Fibroblast of peridontal ligament (primary cell): Measurements from ENCODE around the gene ACYP1.

Experiments used
- DNase-seq: peaks from one replicate; pipeline ENCODE4 v3.0.0-alpha.2; 2010; ENCODE audit errors: extremely low read depth

The ACYP1 gene

GRCh38 chr14:75040959-75041358 is 22.9 kb downstream of the ACYP1 start:
- DNase-seq = no peak

DNA sequence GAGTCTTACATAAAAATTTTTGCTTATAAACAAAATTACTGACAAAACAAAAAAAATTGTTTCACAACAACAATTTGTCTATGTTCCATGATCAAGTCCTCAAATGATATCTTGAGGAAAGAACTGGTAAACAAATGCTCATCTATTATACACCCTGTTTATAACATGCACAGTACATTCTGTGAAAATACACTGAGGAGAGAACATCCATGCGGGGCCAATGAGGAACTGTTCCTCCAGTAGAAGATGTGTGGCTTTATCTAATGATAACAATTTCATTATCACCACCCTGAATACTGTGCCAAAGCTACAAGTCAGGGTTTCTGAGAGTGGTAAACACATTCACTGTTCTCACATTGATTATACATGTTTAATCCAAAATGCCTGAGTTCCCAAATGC is 23.3 kb downstream of the ACYP1 start:
- DNase-seq = no peak

DNA sequence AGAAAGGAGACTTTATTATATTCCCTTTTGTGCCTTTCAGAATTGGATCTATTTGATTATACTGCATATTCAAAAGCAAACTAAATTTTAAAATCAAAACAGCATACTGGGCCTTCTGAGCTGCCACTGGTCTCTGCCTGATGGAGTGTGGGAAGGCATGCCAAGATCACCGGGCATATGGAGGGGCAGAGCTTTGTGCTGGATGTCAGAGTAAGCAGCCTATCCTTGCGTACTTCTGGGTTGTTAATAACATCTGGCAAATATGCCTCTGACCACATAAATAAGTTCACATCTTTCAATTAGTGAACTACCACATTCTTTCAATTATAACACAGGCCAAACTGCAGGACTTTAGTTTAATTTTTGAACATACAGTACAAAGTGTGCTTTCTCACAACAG is 30.9 kb downstream of the ACYP1 start:
- no peak for DNase-seq

GRCh38 chr14:75030147-75030546 is 33.7 kb downstream of the ACYP1 start:
- DNase-seq = no peak

DNA sequence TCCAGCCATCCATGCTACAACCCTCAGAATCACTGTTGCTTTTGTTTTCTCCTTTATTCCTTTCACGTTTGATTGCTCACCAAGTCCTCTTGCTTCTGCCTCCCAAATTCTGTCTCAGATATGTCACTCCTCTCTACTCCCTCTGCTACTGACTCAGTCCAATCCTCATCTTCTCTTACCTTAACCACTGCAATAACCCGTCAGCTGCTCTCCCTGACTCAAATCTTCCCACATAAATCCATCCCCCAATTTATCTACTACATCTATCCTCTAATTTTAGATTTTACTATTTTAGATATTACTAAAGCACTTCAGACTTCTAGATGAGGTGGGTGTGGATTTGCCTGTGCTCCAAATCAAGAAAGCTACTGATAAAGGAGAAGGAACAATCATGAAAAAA is 37.9 kb downstream of the ACYP1 start:
- no peak for DNase-seq

DNA sequence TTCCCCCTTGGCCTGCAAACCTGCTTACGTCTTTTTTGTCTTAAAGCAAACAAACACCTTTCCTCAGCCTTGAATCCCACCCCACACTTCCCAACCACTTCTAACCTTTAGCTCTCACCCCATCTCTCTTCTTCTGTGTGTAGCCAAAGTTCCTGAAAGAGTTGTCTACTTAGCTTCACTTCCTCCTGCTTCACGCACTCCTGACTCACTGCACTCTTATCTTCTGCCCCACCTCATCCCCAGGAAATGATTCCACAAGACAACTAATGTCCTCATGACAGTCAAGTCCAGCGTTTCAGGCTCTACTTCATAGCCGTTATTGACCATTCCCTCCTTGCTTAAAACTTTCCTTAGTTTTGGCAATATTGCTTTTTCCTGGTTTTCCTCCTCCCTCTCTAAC is 38.7 kb downstream of the ACYP1 start:
- DNase-seq = no peak

- peak; percentile 33 for DNase-seq
Observed at GRCh38 chr14:75023108-75023507, 40.7 kb downstream of the ACYP1 start.

DNA sequence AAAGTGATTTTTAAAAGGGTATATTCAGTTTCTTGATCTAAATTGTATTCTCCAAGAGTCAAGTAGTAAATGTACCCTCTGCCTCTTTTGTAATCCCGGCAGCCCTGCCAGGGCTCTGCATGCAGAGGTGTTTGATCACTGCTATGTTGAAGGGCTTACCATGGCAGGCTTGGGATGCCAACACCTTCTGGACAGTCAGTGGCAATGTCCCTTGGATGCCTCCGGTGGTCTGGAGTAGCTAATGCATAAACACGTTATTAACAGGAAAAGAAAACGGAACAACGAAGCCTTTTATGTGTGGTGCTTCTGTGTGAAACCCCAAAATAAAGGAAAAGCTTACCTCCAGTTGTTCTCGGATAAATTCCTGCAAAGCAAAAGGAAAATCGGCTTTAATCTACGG is 41.2 kb downstream of the ACYP1 start:
- DNase-seq = no peak

DNA sequence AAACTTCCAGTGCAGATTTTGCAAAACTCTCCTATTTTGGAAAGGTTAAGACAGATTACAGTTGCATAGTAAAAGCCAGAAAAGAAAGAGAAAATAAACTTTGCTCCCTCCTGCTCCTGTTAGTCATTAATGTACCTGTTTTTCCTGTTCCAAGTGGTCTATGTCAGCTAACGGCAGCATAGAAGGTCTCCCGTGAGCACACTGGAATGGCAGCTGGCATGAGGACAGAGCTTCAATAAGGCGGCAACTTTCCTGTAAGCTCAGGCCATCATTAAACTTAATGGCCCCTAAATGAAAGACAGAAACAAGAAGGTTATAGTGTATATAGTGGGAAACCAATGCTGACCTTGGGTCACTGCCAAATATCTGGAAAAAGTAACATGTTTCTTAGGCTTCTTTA is 45.1 kb downstream of the ACYP1 start:
- no peak for DNase-seq

DNA sequence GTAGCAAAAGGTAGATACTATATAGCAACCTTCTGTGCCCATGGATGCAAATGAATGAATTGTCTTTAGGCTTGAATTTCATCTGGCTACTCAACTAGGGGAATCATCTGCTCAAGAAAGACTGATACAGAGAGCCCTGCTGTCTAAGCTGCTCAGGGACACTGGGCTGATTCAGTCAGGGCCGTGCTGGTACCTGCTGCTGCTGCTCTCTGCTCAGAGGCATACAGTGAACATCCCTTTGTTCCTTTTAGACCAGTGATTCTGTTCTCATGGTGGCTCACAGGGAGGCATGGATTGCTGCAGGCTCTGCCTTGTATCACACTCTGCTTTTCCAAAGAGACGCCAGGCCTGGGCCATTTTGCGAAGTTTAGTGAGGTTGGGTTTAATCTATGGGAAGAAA is 47.0 kb downstream of the ACYP1 start:
- no peak for DNase-seq

DNA sequence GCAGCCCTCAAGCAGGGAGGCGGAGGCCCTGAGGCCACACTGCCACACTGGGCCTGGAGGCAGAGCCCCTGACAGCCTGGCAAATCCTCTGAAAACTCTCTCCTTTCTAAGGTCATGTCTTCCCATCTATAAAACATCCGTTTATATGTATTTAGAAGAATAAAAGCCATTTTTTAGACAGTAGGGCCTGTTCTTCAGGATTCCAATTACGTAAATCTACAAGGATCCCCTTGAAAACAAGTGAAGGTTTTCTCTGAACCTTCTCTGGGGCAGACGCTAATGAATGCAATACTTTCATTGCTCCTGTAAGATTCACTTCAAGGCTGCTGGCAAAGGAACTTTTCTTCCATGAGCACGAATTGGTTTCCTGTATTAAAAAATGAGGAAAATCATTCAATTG is 48.3 kb downstream of the ACYP1 start:
- no peak for DNase-seq

DNA sequence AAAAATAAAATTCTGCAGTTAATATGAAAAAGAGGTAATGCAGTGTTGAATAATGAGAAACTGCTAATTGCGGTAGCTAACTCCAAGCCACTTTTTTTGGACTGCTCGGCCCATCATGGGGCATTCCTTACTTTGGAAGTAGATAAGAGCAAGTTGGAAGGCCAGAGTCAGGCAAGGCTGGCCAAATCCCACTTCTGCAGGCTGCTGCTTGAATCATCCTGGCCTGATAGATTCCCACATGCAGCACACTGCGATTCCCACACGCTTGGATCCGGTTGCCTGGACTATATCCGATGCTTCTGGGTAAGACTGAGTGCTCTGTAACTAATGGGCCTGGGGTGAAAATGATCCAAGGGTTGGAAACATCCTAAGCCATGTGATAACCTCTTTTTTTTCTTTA is 50.5 kb downstream of the ACYP1 start:
- DNase-seq = no peak

- peak; percentile 90 for DNase-seq
Observed at GRCh38 chr14:75011356-75011994, 52.3 kb downstream of the ACYP1 start.

- DNase-seq = peak; percentile 90
Observed at GRCh38 chr14:75010472-75011093, 53.2 kb downstream of the ACYP1 start.

DNA sequence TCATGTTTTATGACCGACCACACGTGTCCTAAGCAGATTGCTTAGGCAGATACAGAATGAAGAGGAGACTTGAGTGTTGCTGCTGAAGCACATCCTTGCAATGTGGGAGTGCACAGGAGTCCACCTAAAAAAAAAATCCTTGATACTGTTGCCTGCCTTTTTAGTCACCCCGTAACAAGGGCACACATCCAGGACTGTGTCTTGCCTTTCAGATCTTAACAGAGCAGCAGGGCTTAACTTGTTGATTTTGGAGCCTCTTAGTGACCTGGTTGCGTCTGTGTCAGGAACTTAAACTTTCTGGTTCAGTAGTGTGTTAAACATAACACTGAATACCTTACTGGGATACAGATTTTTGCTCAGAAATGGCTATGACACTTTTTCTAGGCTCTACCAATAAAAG is 54.6 kb downstream of the ACYP1 start:
- DNase-seq = no peak

- DNase-seq = no peak
Observed at GRCh38 chr14:75005357-75005756, 58.5 kb downstream of the ACYP1 start.

DNA sequence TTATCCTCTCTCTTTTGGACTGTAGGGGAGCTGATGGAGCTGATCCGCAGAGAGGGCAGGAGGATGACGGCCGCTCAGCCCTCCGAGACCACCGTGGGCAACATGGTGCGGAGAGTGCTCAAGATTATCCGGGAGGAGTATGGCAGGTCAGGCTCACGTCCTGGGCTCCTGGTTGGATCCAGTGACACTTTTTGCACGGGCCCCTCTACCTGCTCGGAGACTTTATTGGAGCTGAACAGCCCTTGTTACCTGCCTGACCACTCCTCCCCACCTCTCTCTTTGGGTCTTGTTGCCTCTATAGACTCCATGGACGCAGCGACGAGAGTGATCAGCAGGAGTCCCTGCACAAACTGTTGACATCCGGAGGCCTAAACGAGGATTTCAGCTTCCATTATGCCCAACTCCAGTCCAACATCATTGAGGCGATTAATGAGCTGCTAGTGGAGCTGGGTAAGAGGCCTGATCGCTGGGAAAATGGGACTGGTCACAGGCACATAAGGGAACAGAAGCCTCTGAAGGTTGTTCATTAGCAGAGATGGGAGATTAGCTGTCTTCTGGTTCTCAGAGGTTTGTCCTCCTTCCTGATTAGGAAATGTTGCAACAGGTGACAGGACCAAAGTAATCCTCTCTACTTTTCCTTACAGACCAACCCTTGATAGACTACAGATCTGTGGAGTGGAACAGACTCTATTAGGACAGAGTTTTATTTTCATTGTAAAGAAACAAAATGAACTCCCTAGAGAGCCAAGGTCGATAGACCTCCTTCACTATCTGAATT is 60.4 kb downstream of the ACYP1 start:
- no peak for DNase-seq
